UCSD-AML1 (cell line): ENCODE measurements around the gene RARRES1.

ENCODE experiments used
- DNase-seq: peaks from one replicate; lab custom pipeline; 2025; ENCODE audit not compliant: unreplicated experiment; lab: John Stamatoyannopoulos, UW

RARRES1 gene

GRCh38 chr3:158731938-158732855, at the start of gene RARRES1:
Gene RARRES1 (minus strand): TSS chr3:158732457. CDS start chr3:158732415, 42 bp downstream.
- DNase-seq, result no peak

DNA sequence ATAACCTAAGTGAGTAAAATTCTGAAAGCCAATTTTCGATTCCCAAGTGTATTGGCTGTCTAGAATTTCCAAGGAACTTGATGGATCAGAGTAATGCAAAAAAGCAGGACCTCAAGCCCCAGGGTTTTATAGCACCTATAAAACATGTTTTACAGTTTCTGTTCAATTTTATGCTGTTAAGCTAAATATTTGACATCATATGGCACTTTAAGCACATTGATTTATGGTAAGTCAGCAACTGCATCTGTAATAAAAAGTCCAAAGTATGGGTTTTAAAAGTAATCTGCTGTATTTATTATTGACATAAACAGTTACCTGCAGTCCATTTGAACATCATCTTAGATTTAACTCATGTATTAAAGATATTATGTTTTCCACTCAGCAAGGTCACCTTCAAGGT, 49.6 kb upstream of the RARRES1 start:
- no peak for DNase-seq

DNA sequence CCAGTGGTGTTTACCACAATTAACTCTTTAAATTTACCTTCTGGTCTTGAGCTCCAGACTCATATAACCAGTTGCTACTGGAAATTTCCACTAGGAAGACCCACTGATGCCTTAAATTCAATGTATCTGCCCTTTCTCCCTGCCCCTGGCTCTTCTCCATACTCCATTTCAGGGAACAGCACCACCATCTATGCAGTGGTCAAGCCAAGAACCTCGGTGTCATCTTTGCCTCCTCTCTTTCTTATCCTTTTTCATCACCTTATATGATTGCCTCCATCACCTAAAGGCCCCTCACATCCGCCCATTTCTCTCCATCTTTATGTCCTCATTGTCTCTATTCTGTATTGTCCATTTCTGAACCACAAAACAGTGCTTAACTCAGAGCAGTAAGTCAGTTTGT, 48.9 kb upstream of the RARRES1 start:
- DNase-seq, result no peak

GRCh38 chr3:158780766-158781165, 48.5 kb upstream of the RARRES1 start:
- DNase-seq, result no peak

GRCh38 chr3:158777161-158777873, 45.1 kb upstream of the RARRES1 start:
- DNase-seq, result no peak

GRCh38 chr3:158776531-158776930, 44.3 kb upstream of the RARRES1 start:
- DNase-seq, result no peak

DNA sequence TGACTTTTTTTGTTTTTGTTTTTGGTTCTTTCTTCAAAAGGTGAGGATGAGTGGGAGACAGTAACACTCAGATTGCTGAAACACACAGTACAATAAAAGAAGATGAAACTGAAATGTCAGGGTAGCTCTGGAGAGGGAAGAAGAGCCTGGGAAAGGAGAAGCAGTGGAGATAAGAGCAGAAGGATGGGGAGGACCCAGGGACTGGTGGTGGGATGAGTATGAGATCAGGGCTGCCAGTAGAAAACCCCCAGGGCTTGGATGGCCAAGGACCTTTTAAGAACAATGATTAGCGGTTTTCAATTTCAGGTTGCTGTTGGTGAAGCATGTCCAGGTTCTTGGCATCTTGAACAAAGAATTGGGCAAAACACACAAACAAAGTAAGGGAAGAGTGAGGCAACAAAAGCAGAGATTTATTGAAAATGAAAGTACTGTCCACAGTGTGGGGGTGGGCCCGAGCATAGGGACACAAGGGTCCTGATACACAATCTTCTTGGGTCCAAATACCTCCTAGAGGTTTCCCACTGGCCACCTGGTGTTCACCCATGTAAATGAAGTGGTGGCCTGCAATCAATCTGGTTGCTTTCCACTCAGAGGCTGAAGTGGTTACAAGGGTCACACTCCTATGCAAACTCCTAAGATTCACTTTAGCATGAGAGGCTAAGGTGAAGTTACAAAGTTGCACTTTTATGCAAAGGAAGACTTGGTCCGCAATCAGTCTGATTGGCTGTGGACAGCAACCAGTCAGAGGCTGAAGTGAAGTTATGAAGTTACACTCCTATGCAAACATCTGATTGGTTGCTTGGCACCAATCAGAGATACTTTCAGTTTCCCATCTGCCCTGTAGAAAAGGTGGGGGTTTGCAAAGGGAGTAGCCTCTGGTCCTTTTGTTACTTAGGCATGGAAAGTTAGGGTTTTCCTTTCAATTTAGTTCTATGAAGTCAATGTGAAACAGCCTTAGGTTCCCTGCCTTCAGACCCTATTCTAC, 43.5 kb upstream of the RARRES1 start:
- no peak for DNase-seq

DNA sequence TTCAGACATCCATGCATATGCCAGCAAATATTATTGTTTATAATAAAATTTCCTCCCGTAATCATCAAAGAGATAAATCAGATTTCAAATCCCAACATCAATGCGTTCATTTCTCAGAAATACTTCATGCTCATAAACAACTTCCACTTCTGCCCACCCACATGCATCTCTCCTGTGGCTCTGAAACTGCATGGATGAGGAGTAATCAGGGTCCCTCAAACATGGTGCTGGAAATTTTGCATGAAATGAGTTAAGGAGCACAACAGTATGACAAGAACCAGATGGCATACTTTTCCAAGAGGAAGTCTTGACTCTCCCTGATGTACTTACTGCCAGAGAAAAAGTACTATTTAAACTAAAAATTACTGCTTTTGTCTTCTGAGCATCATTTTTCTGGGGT, 42.7 kb upstream of the RARRES1 start:
- DNase-seq, result no peak

DNA sequence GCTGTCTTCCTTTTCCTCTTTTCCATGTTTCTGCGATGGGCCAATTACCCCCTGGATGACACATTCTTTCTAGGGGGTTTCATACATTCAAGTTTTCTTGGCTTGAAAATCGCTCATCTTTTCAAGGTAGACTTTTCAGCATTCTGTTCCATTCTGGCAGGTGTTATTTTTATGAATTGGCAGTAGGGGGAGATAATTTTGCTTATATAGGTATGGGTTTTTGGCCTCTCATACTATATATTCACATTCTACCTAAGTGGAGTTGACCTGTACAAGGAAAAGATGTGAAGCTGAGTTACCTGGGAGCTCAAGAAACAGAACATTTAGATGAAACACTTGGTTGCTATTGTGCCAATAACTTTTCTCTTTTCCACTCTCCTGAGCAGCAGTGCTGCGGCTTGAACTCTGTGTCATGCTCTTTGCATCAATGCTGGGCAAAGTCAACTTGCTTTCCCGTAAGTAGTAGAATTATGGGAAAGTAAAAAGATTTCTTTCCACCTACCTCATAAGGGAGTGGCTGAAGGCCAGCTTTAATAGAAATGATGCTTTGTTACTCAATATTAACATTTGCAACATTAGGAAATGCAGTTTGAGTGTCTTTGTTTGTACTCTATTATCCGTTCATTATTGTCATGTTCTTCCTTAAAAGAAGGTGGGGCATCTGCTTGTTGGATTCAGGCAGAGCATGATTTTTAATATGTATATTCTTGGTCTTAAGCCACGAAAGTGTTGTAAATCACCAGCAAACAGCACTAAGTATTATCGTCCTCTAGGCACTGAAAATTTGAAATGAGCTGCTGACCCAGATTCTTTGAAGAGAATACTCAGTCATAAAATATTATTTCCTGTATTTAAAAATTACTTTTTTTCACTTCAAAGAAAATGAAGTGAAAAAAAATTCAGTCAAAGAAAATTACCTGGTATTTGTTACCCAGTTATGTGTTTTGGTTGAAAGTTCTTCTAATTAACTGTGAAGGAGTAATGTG, 41.9 kb upstream of the RARRES1 start:
- DNase-seq, result no peak

DNA sequence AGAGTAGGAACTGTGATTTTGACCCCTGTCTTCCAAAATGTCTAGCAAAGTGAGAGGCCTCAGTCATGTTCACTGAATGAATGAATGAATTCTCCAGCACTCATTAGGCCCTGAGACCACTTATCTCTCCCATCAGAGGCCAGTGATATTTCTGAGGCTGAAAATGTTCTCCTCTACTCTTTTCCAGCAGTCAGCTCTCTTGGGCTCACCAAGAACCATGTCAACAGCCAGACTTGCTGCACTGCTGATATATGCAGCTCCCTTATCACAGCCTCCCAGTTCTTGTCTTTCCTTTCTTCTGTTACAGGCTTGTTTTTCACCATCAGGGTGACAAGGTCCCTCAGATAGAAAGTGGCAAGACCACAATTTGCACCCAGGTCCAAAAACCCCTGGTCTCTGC, 40.9 kb upstream of the RARRES1 start:
- no peak for DNase-seq

GRCh38 chr3:158771982-158772381, 39.7 kb upstream of the RARRES1 start:
- DNase-seq, result no peak

GRCh38 chr3:158771577-158771976, 39.3 kb upstream of the RARRES1 start:
- no peak for DNase-seq

DNA sequence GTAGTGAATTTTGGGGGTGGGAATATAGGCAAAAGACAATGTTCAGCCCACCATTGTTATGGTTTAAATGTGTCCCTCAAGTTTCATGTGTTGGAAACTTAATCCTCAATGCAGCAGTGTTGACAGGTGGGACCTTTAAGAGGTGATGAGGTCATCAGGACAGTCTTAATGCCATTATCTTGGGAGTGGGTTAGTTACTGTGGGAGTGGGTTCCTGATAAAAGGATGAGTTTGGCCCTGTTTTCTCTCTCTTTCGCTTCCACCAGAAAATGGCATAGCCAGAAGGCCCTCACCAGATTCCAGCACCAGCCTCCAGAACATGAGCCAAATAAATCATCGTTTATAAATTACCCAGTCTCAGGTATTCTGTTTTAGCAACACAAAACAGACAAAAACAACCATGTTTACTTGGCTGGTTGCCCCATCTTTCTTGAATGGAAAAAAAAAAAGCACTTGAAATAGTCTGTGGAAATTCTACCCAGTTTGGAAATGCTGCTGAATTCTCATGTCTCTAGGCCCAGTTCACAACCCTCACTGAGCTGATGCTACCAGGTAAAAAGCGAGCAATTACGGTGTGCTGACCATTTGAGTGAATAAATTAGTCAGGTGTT, 38.6 kb upstream of the RARRES1 start:
- no peak for DNase-seq

DNA sequence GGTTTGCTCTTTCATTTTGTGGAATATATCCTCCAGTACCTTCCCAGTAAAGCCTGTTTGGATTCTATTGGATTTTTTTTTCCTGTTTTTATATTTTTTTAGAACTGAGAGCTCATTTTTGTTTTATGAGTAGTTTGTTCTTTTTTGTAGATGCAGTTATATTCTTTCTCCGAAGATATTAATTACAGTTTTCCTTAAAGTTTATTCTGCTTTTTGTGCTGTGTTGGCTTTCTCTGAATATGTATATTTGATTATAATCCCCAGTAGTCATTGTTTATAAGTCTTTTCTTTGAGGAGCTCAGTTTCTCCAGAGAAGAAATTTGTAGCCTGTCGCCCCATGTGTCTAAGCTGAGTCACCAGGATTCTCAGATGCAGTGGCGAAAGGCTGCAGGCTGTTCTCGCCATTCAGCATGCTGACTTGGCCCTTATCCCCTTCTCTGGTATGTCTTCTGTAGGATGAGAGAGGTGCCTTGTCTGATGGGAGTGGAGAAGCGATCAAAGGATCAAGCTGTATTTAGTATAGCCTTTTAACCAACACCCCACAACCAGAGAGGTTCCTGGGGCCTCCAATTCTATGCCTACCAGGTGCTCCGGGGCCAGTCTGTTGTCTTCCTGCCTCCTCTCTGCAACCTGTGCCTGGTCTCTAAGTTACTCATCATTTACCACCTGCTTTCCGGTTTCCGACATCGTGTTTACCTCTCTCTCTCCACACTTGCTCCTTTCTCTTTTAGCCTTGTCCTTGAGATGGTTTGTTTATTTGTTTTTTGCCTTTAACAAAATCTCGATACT, 37.9 kb upstream of the RARRES1 start:
- no peak for DNase-seq

GRCh38 chr3:158769549-158769948, 37.3 kb upstream of the RARRES1 start:
- DNase-seq, result no peak

DNA sequence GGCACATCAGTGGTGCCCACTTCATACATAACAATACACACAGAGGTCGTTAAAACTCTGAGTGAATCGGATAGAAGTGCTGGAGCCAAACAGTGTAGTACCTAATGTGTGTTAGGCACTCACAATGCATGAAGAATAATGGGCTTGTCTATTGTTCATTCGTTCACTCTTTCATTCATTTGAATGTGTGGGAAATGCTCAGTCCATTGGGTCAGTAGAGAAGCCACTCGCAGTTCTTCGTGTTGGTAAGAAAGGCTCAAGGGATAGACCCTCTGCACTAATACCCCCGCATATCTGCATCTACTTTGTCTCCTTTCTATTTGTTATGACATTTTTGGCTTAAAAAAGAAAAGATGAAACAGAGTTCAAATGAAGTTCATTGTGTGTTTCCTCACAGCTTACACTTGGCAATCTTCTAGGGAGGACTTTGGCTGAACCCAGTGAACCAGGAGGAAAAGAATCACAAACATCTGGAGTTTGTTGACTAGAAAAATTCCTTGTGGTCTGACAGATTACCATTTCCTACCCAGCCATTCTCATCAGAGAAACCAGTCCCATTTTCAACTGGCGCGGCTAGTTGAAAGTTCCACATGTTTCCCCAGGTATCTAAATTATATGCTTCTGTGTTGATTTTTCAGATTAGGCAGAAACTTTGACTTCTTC, 36.8 kb upstream of the RARRES1 start:
- no peak for DNase-seq

- no peak for DNase-seq
Measured at GRCh38 chr3:158768361-158768787, 36.1 kb upstream of the RARRES1 start.

DNA sequence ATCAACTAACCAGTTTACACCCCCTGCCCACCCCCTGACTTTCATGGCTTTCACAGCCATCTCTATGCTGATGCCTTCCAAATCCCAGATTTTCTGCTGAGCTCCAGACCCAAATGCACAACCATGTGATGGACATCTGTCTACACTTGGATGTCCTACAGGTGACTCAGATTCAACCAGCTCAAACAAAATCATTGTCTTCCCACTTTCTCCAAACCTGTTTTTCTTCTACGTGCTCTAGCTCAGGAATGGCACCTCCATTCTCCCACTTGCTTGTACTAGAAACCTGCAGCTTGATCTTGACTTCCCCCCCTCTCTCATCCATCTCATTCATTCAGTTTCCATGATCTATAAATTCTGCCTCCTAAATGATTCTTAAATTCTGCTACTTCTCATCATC, 34.1 kb upstream of the RARRES1 start:
- no peak for DNase-seq
